ENCODE measurements around the gene GCNT2.
"Not testable (repeated sequence)": the region's sequence is repeated elsewhere in the genome, so short reads cannot be mapped to it uniquely, and the experiment has no call there.

The GCNT2 gene

DNA sequence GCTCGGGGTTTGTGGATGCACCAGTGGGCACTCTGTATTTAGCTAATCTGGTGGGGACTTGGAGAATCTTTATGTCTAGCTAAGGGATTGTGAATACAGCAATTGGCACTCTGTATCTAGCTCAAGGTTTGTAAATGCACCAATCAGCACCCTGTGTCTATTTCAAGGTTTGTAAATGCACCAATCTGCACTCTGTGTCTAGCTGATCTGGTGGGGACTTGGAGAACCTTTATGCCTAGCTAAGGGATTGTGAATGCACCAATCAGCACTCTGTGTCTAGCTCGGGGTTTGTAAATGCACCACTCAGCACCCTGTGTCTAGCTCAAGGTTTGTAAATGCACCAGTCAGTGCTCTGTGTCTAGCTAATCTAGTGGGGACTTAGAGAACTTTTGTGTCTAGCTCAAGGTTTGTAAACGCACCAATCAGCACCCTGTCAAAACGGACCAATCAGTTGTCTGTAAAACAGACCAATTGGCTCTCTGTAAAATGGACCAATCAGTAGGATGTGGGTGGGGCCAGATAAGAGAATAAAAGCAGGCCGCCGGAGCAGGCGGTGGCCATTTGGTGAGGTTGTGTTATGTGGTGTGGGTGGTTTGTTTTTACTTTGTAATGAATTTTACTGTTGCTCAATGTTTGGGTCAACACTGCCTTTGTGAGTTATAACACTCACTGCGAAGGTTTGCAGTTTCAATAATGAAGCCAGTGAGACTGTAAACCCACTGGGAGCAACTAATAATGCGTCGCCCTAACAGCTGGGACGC lies 139.5 kb downstream of the GCNT2 start:
- not testable (repeated sequence) for DNase-seq

DNA sequence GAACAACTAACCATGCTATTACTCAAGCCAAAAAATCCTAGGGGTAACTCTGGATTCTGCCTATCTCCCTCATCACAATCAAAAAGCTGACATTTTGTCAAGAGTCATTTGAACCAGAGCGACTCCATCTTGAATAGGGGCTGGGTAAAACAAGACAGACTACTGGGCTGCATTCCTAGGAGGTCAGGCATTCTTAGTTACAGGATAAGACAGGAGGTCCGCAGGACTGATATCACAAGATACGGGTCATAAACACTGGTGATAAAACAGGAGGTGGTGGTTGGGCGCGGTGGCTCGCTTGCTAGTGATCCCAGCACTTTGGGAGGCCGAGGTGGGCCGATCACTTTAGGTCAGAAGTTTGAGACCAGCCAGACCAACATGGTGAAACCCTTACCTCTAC lies 141.1 kb downstream of the GCNT2 start:
- no peak for DNase-seq

DNA sequence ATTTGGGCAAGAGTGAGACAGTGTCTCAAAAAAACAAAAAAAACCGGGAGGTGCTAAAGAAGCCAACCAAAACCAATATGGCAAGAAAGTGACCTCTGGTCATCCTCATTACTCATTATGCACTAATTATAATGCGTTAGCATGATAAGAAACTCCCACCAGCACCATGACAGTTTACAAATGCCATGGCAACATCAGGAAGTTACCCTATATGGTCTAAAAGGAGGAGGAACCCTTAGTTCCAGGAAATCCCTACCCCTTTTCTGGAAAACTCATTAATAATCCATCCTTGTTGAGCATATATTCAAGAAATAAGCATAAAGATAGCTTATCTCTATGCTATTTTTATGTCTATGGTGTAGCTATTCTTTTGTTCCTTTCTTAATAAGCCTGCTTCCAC lies 141.6 kb downstream of the GCNT2 start:
- DNase-seq: no peak

DNA sequence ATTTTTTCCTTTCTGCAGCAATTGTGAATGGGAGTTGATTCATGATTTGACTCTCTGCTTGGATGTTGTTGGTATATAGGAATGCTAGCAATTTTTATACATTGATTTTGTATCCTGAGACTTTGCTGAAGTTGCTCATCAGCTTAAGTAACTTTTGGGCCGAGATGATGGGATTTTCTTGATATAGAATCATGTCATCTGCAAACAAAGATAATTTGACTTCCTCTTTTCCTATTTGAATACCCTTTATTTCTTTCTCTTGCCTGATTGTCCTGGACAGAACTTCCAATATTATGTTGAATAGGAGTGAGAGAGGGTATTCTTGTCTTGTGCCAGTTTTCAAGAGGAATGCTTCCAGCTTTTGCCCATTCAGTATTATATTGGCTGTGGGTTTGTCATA lies 144.4 kb downstream of the GCNT2 start:
- DNase-seq: not testable (repeated sequence)

DNA sequence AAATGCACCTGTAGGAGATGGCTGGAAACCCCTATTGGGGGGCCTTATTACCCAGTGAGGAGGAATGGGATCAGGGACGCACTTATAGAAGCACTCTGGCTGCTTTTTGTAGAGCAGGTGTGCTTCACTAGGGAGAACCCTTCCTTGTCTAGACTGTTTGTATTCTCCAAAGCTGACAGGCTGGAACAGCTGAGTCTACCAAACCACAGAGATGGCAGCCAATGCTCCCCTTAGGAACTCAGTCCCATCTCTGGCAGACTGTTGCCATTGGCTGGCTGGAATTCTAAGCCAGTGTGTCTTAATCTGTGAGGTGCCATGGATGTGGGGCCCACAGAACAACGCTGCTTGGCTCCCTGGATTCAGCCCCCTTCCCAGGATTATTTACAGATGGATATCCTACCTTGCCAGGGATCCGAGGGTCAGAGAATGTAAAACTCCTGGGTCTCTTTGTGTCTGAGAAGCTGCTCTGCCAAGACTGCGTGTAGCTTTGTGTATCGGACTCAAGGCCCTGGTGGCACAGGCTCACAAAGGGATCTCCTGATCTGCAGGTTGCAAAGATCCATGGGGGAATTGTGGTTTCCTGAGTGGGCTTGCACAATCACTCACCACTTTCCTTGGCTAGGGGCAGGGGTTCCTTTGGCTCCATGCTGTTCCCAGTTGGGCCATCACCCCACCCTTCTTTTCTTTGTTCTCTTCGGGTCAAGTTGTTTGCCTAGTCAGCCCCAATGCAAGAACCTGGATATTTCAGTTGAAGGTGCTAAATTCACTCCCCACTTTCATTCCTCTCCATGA lies 147.2 kb downstream of the GCNT2 start:
- no peak for DNase-seq

DNA sequence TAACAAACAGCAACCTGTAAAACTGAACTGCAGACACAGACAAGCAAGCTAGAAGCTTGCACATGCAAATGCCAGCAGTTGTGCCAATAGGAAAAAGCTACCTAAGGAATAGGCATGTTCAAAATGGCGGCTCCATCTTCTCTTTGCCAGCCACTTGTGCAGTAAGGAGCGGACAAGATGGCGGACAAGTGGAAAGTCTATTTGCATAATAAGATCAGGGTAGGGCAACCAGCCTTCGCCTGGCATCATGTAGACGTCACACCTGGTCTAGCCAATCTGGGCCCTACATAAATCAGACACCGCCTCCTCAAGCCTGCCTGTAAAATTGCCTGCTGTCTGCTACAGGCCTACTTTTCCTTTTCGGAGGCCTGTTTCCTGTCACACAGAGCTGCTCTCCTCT lies 155.3 kb downstream of the GCNT2 start:
- DNase-seq: no peak

DNA sequence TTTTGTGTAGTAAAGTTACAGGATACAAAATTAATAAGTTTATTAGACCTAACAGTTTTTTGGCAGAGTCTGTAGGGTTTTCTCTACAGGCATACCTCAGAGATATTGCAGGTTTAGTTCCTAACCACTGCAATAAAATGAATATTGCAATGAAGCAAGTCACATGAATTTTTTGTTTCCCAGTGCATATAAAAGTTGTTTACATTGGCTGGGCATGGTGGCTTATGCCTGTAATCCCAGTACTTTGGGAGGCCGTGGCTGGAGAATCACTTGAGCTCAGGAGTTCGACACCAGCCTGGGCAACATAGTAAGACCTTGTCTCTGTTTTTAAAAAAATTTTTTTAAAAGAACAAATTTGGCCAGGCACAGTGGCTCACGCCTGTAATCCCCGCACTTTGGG lies 157.3 kb downstream of the GCNT2 start:
- no peak for DNase-seq

All from hypothalamus (tissue), 51 donors.